HG03442 (cell line): ENCODE measurements around the gene GNA15.
A peak's percentile ranks its signal among the peaks of the same experiment; 100 is the strongest.
"Not testable (repeated sequence)": the region's sequence is repeated elsewhere in the genome, so short reads cannot be mapped to it uniquely, and the experiment has no call there.

Experiments used
- ATAC-seq: cut with Tn5 transposase; IDR thresholded peaks from one replicate; pipeline ENCODE4 v1.9.1; 2021; ENCODE audit warnings: mild to moderate bottlenecking, moderate library complexity; ENCODE audit not compliant: unreplicated experiment

The GNA15 gene

DNA sequence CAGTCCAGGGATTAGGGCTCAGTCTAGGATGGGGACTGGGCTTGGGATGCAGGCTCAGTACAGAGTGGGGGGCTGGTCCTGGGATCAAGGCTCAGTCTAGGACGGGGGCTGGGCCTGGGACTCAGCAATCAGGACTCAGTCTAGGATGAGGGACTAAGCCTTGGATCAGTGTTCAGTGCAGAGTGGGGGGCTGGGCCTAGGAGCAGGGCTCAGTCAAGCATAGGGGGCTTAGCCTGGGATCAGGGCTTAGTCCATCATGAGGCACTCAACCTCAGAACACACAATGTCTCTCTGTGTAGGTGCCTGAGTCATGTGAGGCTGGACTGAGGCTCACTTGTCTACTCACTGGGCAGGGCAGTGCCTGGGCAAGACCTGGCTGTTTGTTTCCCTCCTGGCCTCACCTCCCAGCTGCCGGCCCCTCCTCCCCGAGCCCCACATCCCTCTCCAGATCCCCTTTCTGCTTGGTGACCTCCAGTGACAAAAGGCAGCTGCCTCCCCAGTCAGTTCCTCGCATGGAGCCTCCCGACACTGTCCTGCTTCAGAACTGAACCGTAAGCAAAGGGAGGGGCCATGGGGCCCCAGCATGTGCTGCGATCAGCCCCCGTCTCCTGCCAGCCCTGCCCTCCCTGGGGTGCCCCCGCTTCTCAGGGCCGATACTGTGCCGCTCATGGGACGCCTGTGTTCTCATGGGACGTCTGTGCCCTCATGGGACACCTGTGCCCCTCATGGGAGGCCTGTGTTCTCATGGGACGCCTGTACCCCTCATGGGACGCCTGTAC, 36.2 kb downstream of the GNA15 start:
- peak; percentile 39 for ATAC-seq

DNA sequence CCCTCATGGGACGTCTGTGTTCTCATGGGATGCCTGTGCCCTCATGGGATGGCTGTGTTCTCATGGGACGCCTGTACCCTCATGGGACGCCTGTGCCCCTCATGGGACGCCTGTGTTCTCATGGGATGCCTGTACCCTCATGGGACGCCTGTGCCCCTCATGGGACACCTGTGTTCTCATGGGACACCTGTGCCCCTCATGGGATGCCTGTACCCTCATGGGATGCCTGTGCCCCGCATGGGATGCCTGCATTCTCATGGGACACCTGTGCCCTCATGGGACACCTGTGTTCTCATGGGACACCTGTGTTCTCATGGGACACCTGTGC, 36.8 kb downstream of the GNA15 start:
- not testable (repeated sequence) for ATAC-seq

DNA sequence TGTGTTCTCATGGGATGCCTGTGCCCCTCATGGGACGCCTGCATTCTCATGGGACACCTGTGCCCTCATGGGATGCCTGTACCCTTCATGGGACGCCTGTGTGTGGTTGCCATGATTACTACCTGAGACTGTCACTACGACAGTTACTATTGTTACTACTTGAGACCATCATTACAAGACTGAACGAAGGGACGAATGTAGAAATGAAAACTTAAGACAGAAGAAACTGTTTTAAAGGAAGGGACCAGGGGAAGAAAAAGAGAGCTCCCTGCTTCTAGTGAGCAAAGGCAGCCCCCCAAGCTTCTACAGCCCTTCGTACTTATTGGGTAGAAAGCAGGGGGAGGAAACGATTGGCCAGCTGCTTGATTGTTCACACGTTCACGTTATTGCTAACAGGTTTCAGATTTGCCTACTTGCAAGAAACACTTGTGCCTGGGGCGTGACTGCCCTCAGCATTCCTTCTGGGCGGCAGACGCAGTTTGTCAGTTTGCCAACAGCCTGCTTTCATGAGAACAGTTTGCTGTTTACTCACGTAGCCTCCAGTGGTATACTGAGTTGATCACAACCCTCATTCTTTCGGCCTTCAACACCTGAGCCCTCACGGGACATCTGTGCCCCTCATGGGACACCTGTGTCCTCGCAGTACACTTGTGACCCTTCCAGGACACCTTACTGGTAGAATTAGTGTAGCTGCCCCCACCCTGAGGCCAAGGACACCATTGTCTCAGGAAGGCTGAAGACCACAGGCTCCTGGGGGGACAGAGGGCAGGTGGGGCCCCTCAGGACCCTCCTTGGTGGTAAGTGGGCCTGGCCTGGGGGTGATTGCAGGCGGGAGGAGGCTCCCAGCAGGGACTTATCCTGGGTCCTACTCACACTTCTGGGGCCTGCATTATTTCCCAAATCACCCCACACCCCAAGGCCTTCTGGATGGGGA, 40.2 kb downstream of the GNA15 start:
- ATAC-seq = no peak

DNA sequence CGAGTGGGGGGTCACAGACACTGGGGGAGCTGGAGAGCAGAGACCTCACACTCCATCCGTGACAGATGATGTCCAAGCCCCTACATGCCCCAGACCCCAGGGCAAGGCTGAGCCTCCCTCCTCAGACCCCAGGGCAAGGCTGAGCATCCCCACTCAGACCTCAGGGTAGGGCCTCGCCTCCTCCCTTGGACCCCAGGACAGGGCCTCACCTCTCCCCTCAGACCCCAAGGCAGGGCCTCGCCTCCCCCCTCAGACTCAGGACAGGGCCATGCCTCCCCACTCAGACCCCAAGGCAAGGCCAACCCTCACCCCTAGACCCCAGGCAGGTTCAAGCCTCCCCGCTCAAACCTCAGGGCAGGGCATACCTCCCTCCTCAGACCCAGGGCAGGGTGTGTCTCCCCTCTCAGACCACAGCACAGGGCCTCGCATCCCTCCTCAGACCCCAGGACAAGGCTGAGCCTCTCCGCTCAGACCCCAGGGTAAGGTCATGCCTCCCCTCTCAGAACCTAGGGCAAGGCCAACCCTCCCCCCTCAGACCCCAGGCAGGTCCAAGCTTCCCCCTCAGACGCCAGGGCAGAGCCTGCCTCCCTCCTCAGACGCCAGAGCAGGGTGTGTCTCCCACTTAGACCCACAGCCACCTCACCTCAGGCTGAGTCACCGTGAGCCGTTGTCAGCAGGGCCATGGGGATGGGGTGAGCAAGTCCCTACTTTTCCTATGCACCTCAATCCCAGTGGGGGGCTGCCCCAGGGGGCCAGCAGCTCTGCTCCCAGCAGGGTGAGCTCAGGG, 41.1 kb downstream of the GNA15 start:
- no peak for ATAC-seq

DNA sequence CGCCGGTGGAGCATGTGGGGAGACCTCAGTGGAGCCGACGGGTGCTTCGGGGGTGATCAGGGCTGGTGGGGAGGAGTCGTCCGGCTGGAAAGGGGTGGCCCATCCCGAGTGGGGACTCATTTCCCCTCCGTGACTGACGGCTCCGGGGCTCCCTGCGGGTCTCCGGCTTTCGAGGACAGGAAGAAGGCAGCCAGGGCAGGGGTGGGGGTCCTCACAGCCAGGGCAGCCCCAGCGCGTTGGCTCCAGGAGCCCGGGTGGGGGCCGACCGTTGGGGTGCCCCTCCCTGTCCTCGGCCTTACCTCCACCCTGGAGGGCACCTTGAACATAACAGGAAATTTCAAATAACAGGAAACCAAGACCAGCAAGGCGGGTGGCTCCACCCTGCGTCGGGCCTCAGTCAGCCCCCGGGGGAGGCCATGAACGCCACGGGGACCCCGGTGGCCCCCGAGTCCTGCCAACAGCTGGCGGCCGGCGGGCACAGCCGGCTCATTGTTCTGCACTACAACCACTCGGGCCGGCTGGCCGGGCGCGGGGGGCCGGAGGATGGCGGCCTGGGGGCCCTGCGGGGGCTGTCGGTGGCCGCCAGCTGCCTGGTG, 42.6 kb downstream of the GNA15 start, which contains the start of gene S1PR4:
Gene S1PR4 (plus strand): TSS at position 393 of the 596 bp plus-strand sequence. CDS start 24 bp downstream, at position 417.
- no peak for ATAC-seq

DNA sequence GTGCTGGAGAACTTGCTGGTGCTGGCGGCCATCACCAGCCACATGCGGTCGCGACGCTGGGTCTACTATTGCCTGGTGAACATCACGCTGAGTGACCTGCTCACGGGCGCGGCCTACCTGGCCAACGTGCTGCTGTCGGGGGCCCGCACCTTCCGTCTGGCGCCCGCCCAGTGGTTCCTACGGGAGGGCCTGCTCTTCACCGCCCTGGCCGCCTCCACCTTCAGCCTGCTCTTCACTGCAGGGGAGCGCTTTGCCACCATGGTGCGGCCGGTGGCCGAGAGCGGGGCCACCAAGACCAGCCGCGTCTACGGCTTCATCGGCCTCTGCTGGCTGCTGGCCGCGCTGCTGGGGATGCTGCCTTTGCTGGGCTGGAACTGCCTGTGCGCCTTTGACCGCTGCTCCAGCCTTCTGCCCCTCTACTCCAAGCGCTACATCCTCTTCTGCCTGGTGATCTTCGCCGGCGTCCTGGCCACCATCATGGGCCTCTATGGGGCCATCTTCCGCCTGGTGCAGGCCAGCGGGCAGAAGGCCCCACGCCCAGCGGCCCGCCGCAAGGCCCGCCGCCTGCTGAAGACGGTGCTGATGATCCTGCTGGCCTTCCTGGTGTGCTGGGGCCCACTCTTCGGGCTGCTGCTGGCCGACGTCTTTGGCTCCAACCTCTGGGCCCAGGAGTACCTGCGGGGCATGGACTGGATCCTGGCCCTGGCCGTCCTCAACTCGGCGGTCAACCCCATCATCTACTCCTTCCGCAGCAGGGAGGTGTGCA, 43.3 kb downstream of the GNA15 start:
- no peak for ATAC-seq

DNA sequence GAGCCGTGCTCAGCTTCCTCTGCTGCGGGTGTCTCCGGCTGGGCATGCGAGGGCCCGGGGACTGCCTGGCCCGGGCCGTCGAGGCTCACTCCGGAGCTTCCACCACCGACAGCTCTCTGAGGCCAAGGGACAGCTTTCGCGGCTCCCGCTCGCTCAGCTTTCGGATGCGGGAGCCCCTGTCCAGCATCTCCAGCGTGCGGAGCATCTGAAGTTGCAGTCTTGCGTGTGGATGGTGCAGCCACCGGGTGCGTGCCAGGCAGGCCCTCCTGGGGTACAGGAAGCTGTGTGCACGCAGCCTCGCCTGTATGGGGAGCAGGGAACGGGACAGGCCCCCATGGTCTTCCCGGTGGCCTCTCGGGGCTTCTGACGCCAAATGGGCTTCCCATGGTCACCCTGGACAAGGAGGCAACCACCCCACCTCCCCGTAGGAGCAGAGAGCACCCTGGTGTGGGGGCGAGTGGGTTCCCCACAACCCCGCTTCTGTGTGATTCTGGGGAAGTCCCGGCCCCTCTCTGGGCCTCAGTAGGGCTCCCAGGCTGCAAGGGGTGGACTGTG, 44.0 kb downstream of the GNA15 start:
- ATAC-seq = no peak

DNA sequence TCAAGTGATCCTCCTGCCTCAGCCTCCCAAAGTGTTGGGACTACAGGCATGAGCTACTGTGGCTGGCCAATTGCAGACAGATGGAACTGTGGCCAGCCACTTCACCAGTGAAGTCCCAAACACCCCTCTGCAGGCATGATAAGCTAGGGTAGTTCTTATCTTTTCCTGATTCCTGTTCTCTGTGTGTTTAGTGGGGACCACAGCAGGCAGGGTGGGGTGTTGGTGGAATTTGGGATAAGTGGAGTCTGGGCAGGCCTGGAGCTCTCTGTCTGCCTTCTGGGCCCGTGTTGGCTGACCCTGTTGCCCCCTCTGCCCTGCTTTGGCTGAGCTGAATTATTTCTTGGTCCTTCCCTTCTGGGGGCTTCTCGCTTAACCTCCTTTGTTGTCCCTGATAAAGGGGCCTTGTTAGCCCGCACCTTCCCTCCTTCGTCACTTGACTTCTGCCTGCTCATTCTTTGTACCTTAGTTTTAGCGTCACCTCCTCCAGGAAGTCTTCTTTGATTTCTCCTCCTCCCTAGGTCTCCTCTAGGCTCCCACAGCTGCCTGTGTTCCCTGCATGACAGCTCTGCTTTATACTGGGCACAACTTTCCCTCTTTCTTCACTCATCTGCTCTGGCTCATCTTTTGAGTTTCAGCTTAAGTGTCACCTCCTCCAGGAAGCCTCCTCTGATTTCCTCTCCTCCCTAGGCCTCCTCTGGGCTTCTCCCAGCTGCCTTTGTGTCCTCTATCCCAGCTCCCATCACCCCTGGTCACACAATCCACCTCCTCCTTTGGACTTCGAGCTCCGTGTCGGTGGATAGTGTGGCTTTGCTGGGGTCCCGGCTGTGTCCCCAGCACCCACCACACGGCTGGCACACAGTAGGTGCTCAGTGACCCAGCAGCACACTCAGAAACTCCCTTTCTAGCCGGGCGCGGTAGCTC, 48.1 kb downstream of the GNA15 start:
- ATAC-seq = no peak

DNA sequence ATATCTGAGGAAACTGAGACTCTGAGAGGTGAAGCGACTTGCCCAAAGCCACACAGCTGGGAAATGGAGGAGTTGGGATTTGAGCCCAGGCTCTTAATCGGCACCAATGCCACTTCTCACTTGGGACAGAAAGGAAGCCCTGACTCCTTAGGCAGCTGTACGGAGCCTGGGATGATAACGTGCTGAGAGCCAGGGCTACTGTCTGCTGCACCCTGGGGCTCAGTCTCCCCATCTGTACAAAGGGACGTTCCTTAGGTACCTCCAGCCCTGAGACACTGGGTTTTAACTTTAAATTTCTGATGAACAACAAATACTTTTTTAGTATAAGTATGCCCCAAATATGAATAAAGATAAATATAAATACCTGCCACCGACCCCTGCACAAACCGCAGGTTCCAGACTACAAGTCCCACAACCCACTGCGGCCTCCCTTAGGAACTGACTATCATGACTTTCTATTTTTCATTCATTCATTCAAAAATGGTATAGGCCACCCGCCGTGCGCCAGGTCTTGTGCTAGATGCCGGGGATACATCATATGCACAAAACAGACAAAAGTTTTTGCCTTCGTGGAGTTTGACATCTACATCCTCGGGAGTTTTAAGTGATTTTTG, 49.1 kb downstream of the GNA15 start:
- ATAC-seq = peak; percentile 13

DNA sequence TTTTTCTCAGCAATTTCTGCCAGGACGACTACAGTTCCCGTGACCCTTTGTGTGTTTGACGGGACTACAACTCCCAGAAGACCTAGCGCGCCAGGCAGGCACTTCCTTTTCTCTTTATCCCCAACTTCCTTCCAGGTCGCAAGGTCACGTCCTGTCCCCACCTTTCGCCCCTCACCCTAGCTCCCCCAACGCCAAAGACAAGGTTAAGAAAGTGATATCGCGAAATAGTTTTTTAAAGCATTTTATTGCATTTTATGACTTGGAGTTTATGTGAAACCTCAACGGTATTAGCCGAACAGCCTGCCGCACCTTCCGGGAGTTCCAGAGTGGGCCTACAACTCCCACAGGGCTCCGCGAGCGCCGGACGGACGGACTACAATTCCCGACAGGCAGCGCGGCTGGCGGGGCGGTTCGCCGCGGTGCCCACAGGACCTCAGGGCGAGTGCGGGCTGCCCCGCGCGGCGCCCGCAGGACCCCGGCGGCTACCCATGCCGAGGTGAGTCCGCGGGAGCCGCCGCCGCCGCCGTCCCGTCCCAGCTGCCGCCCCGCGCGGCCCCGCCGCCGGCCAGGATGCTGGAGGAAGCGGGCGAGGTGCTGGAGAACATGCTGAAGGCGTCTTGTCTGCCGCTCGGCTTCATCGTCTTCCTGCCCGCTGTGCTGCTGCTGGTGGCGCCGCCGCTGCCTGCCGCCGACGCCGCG, 49.8 kb downstream of the GNA15 start, which contains the start of gene NCLN:
Gene NCLN (plus strand): TSS at position 470 of the 699 bp plus-strand sequence. CDS start 101 bp downstream, at position 571.
- ATAC-seq = peak; percentile 65

DNA sequence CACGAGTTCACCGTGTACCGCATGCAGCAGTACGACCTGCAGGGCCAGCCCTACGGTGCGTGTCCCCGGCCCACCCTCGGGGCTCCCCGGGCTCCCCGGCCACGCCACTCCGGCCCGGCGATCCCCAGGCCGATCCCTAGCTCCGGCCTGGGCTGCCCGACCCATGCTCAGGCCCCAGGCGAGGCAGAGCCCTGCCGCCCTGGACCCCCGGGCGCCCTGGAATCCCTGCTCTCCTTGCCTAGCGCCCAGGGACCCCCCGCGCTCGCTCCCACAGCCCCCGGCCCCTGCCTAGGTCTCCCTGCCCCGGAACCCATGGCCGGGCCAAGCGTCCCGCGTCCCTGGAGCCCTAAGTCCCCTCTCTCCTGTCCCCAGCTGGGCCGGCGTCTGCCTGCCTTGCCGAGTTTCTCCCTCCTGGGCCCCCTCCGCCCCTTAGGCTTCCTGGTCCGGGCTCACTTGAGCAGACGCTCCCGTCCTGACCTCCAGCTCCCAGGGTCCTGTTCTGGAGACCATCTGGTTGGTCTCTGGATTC, 50.4 kb downstream of the GNA15 start:
- ATAC-seq = peak; percentile 16

DNA sequence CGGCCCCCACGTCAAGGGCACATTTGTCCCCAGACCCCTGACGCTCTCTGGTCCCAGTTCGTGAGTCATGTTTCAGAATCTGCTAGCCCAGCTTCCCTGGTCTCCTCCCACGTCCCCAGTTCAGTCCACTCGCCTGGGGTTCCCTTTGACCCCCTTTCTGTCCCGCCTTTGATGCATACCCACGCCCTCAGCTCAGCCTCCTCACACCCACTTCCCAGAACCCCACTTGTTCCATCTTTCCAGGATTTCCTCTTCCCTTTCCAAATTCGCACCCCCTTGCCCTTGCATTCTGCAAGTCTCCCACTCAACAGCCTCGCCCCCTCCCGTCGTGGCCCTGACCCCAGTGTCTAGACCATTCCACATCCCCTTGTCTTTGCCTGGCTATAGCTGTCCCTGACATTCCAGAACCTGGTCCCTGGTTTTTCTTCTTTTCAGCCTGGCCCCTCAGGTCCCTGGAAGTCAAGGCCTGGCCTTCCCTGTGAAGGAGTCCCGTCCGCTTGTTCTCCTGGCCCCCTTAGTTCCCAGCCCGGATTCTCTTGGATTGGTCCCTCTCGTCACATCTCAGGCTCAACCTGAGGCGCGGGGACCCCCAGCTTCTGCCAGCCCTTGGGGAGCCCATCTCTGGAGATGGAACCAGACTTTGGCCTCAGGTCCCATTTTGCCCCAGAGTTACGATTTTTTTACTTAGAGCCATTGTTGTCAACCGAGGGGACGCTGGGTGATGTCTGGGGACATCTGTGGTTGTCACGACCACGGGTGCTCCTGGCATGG, 51.2 kb downstream of the GNA15 start:
- no peak for ATAC-seq

DNA sequence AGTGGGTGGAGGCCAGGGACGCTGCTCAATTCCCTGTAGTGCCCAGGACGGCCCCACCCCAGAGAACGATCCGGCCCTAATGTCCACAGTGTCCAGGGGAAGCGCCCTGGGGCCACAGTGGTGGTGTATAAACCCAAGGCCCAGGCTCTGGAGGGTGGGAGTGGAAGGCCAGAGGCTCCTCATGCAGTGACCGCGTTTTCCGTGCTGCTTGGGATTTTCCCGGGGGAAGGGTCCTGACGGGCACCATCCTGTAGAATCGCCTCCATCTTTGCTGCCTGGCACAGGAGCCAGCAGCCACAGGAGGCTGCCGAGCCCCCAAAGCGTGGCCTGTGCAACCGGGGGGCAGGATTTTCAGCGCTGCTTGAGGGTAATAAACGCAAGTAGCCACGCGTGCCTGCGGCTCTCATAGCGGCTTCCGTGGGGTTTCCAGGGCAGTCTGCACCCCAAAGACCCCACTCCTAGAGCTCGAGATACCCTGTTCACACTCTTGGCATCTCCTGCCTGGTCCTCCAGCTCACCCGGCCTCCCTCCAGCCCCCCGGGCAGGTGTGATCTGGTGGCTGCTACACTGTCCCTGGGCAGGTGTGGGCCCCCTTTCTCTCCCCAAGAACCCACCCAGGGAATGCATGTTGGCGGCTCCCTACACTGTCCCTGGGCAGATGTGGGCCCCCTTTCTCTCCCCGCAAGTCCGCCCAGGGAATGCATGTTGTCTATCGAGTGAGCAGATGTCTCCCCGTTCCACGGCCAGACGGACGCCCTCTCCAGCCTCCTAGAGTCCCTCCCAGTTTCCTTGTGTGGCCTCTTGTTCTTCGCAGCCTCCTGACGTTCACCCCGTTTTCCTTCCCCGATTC, 52.1 kb downstream of the GNA15 start:
- ATAC-seq = no peak

DNA sequence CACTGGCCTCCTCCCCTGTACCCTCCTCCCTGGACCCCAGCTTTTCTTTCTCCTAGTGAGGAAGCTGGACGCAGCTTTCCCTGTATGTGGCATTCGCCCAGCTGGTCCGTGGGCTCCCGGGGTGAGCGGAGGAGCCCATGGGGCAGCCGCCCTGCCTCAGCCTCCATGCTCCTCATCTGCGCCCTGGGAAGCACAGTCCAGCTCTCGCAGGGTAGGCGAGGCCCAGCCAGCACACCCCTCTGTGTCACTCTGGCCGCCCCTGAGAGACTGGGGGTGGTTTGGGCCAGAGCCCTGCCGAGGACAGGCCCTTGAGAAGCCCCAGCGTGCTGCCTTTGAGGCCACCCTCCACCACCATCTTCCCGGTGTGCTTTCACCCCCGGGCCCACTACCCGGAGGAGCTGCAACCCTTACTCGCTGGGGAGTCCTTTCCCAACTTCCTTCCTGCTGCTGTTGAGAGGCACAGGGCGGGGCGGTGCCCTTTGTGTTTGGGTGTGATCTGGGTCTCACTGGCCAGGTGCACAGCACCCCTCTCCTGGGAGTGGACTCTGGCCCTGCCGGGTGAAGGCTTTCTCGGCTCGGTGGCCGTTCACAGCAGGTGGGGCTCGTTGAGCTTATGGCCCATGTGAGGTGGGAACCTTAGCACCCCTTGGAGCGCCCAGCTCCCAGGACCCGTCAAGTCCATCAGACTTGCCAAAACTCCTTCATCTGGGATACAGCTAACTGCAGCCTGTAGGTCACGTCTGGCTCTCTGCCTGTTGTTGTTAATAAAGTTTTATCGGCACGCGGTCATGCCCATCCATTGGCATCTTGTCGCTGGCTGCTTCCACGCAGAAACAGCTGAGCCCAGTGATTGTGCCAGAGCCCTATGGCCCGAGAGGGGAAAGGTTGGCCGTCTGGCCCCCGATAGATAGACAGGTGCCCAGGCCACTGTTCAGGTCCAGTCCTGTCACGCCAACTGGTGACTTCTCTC, 53.1 kb downstream of the GNA15 start:
- ATAC-seq = no peak
